Effector memory CD4-positive, alpha-beta T cell (primary cell): ENCODE results near the gene FRAT2.

Experiments used
- DNase-seq, 3 donors: peaks; one replicate each; pipeline ENCODE4 v3.0.0-alpha.2; 2020
- H3K27ac ChIP-seq: 2 replicates; pipeline ENCODE4 v1.7.0; 2013; ENCODE audit warnings: mild to moderate bottlenecking, low read length, moderate library complexity; ENCODE audit not compliant: insufficient read depth, poor library complexity, severe bottlenecking
- H3K27me3 ChIP-seq: replicated peaks from 2 replicates; pipeline ENCODE4 v1.7.0; 2013; ENCODE audit warnings: mild to moderate bottlenecking, low read length; ENCODE audit not compliant: insufficient read depth, control insufficient read depth, poor library complexity, severe bottlenecking
- H3K36me3 ChIP-seq: 2 replicates; pipeline ENCODE4 v1.7.0; 2013; ENCODE audit warnings: mild to moderate bottlenecking, low read length, moderate library complexity; ENCODE audit not compliant: control insufficient read depth, insufficient read depth
- H3K4me1 ChIP-seq: 2 replicates; pipeline ENCODE4 v1.7.0; 2013; ENCODE audit warnings: low read length, mild to moderate bottlenecking; ENCODE audit not compliant: control insufficient read depth, insufficient read depth, poor library complexity, severe bottlenecking
- H3K4me3 ChIP-seq: 2 replicates; pipeline ENCODE4 v1.7.0; 2013; ENCODE audit warnings: low read length, low read depth, mild to moderate bottlenecking; ENCODE audit not compliant: insufficient read depth, poor library complexity, severe bottlenecking
- H3K9me3 ChIP-seq: 2 replicates; pipeline ENCODE4 v1.7.0; 2013; ENCODE audit warnings: mild to moderate bottlenecking, low read length, moderate library complexity; ENCODE audit not compliant: control insufficient read depth

Gene FRAT2

GRCh38 chr10:97336446-97336845, 1.9 kb upstream of the FRAT2 start:
- Histone ChIP-seq H3K27me3 (no peaks in the 10 kb centered on the region), H3K36me3 (no peaks in the 10 kb centered on the region), H3K4me1 (peaks cover 24% of the 10 kb centered on the region), H3K4me3 (no peak overlapping the region), H3K27ac (no peak overlapping the region), H3K9me3 (no peaks in the 10 kb centered on the region)
- DNase-seq, result no peak

DNA sequence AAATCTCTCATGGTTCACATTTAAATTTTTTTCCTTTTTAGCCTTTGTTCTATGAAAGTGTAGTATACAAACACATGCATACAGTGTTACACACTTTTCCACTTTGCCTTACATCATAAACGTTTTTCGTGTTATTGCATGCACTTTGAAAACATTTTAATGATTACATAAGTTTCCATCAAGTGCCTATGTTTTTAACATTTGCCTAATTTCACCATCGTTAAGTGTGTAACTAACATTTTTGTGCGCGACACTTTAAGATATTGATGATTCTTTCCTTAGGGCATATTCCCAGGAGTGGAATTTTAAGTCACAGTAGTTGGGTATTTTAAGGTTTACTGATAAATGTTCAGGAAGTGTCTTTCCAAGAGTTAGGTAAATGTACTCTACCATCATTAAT, 1.5 kb upstream of the FRAT2 start:
- no peak for DNase-seq
- peaks cover 28% of the 10 kb centered on the region for H3K4me1 ChIP-seq

DNA sequence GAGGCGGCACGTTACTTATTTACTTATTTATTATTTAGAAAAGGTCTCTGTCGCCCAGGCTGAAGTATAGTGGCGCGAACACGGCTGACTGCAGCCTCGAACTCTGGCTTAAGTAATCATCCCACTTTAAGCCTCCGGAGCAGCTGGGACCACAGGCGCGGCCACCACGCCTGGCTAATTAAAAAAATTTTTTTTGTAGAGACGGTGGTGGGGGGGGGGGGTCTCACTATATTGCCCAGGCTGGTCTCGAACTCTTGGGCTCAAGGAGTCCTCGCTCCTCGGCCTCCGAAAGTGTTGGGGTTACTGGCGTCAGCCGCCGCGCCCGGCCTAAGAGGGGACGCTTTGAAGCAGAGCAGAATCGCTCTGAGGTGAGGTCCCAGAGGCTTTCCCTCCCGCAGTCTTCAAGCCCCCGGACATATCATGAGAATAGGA, 675 bp upstream of the FRAT2 start:
- no peaks in the 10 kb centered on the region for H3K36me3 ChIP-seq
- no peak for DNase-seq
- no peaks in the 10 kb centered on the region for H3K9me3 ChIP-seq
- H3K4me3 ChIP-seq, result peak overlapping the region; percentile 67
- H3K27ac ChIP-seq, result peak overlapping the region; percentile 97
- H3K4me1 ChIP-seq, result peaks cover 29% of the 10 kb centered on the region
- H3K27me3 ChIP-seq, result no peaks in the 10 kb centered on the region

More for the DNA sequence above, 1.5 kb upstream of the FRAT2 start:
- no peak overlapping the region for H3K4me3 ChIP-seq
- no peaks in the 10 kb centered on the region for H3K27me3 ChIP-seq
- H3K27ac ChIP-seq, result no peak overlapping the region
- no peaks in the 10 kb centered on the region for H3K9me3 ChIP-seq
- H3K36me3 ChIP-seq, result no peaks in the 10 kb centered on the region

DNA sequence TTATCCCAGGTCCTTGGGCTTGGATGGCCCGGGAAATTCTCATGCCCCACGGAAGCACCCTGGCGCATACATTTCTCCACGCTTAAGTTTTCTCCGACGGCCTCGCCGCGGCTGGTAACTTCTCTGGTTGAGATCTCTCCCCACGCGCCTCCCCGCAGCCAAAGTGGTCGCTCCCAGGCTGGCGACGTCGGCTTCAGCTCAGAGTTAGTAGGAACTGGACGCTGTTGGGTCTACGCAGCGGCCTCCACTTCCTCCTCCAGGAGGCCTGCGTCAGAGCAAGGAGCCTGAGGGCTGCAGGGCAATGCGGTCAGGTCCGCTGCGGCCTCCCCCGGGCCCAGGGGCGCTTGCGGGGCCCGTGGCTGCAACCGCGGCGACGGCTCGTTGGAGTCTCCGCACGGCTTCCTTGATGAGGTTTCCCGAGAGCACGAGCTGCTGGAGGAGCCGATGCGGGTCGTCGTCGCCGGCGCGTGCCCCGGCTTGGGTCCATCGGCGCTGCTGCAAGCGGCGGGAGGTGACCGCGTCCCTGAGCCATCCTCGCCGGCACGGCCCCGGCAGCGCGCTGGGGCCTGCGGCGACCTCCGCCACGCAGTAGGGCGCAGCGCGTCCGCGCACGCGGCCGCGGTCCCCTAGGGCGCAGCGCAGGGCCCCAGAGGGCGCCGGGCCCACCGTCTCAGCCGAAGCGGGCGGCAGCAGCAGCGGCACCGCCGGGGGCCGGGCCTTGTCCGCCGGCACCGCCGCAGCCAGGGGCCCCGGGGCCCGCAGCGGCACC, 744 bp downstream of the FRAT2 start:
- H3K27ac ChIP-seq, result peak overlapping the region; percentile 97
- peak overlapping the region; percentile 67 for H3K4me3 ChIP-seq
- H3K36me3 ChIP-seq, result no peaks in the 10 kb centered on the region
- peak in 2 of 3 donors; percentile 3 to 6 for DNase-seq
- H3K4me1 ChIP-seq, result peaks cover 29% of the 10 kb centered on the region
- H3K9me3 ChIP-seq, result no peaks in the 10 kb centered on the region
- H3K27me3 ChIP-seq, result no peaks in the 10 kb centered on the region

GRCh38 chr10:97333351-97333600, 1.3 kb downstream of the FRAT2 start:
- Histone ChIP-seq H3K9me3 (no peaks in the 10 kb centered on the region), H3K4me1 (peaks cover 29% of the 10 kb centered on the region), H3K36me3 (no peaks in the 10 kb centered on the region), H3K27ac (peak overlapping the region; percentile 26), H3K27me3 (no peaks in the 10 kb centered on the region), H3K4me3 (peak overlapping the region; percentile 67)
- no peak for DNase-seq

GRCh38 chr10:97332591-97333350, 1.8 kb downstream of the FRAT2 start:
- Histone ChIP-seq H3K27ac (peak overlapping the region; percentile 26), H3K27me3 (no peaks in the 10 kb centered on the region), H3K9me3 (no peaks in the 10 kb centered on the region), H3K36me3 (no peaks in the 10 kb centered on the region), H3K4me3 (peak overlapping the region; percentile 67), H3K4me1 (peaks cover 29% of the 10 kb centered on the region)
- no peak for DNase-seq

DNA sequence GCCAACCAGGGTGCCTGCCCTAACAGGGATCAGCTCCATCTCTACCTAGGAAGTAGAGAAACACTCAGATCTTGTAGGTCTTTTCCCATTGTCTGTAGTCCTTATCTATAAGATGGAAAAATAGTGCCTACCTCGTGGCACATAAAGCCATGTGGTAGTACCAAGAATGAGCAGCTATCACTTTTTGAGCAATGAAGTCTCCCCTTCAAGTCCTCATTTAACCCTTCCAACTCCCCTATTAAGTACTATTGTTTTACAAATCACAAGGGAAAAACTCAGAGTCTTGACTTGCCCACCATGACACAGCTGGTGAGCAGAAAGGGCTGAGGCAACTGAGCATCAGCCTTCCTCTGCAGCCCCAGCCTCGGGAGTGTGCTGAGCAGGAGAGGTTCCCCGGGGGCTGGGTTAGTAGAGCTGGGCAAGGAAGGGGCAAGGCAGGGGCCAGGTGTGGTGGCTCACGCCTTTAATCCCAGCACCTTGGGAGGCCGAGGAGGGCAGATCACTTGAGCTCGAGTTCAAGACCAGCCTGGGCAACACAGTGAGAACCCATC, 3.3 kb downstream of the FRAT2 start:
- Histone ChIP-seq H3K9me3 (no peaks in the 10 kb centered on the region), H3K36me3 (no peaks in the 10 kb centered on the region), H3K4me1 (peaks cover 29% of the 10 kb centered on the region), H3K27ac (no peak overlapping the region), H3K4me3 (no peak overlapping the region), H3K27me3 (no peaks in the 10 kb centered on the region)
- DNase-seq, result no peak

DNA sequence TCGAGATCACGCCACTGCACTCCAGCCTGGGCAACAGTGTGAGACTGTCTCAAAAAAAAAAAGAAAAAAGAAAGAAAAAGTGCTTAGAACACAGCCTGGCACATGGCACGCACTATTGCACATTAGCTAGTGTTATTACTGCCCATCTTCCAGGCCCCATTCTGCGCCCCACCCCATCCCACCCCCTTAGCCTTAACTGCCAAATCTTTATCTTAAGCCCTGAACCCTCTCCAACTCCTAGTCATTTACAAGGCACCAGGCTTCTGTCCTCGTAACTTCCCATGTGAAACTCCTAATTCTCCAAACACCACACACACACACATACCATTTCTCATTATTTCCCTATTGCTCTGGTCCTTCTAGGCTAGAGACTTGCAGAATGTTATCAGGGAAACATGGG, 4.8 kb downstream of the FRAT2 start:
- Histone ChIP-seq H3K9me3 (no peaks in the 10 kb centered on the region), H3K4me1 (peaks cover 25% of the 10 kb centered on the region), H3K27me3 (no peaks in the 10 kb centered on the region), H3K4me3 (no peak overlapping the region), H3K27ac (no peak overlapping the region), H3K36me3 (no peaks in the 10 kb centered on the region)
- DNase-seq, result no peak

DNA sequence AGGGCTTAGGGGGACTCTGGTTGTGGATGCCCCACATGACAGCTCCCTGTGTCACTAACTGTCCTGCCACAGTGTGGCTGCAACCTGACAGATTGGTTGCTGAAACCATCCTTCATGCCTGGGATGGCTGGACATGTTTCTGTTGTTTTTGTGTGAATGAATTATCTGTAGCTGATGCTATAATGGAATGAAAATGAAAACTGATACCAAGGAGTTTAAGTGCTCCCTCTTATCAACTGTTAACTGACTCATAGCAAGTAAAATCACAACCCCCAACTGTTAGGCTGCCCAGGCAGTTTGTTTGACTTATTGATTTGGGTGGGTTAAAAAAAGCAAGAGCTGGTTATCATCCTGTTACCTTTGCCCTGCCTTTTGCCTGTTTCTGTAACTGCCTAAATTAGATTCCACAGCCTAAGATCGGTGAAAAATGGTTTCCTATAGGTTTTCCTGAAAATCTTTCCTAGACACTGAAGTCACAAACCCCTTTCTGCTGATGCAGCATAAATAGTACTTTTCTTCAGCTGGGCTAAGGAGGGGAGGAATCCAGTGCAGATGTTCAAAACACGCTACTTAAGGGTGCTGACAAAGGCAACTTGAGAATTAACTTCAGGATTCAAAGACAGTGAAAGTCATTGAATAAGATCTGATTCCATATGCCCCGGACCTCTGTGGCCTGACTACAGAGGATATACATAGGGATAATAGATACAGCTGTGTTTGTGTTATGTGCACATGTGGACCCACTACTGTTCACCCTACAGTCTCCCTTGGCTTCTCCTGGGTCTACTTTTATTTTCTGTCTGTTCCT, 5.7 kb downstream of the FRAT2 start:
- Histone ChIP-seq H3K27me3 (no peaks in the 10 kb centered on the region), H3K36me3 (no peaks in the 10 kb centered on the region), H3K4me3 (no peak overlapping the region), H3K27ac (no peak overlapping the region), H3K9me3 (no peaks in the 10 kb centered on the region), H3K4me1 (peaks cover 25% of the 10 kb centered on the region)
- DNase-seq, result no peak
